ENCODE data around the gene NDUFB6. TPM values are rescaled to one million over a fixed set of nuclear protein-coding genes. Genes with fewer than 3 reads are reported as not detected.
A peak's percentile ranks its signal among the peaks of the same experiment; 100 is the strongest.
"Not testable (repeated sequence)": the region's sequence is repeated elsewhere in the genome, so short reads cannot be mapped to it uniquely, and the experiment has no call there.

NDUFB6 gene
- total RNA-seq, 1 experiment from 2014 or later: 46.9 TPM

DNA sequence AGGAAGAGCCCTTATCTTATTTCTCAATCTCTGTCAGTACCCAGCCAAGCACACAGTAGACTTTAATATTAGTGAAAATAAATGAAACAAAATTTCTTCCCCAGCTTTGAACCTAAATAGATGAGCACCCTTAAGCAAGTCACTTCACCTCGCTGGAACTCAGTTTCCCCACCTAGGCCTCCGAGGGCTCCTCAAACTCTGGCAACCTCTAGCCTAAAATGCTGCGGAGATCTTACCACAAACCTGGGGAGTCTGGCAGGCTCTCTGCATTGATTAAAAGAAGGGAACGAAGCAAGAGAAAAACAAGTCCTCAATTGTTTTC, 47.3 kb downstream of the NDUFB6 start:
- no peak for DNase-seq
- H3K9me2 ChIP-seq (ENCODE audit: insufficient read depth): no peaks in the 10 kb centered on the region
- no peaks in the 10 kb centered on the region for H3K9me3 ChIP-seq (ENCODE audit: insufficient read depth, low read depth)
- no peaks in the 10 kb centered on the region for H4K20me1 ChIP-seq (ENCODE audit: insufficient read depth)
- ChIA-PET CTCF (interaction anchor here (0.7 to 2.1 kb wide), 3 partner anchors 95 to 146 kb away, joined by 3 to 16 read pairs (median 4); partner anchors contain the start of gene ACO1), POLR2A (ENCODE audit: unreplicated experiment) (interaction anchor here (0.5 to 0.7 kb wide), 2 partner anchors 26 to 87 kb away, joined by 4 to 5 read pairs; partner anchors contain the start of gene SMIM27)
- H3K79me2 ChIP-seq (ENCODE audit: low read depth): no peaks in the 10 kb centered on the region
- TF ChIP-seq, protein P1, sequence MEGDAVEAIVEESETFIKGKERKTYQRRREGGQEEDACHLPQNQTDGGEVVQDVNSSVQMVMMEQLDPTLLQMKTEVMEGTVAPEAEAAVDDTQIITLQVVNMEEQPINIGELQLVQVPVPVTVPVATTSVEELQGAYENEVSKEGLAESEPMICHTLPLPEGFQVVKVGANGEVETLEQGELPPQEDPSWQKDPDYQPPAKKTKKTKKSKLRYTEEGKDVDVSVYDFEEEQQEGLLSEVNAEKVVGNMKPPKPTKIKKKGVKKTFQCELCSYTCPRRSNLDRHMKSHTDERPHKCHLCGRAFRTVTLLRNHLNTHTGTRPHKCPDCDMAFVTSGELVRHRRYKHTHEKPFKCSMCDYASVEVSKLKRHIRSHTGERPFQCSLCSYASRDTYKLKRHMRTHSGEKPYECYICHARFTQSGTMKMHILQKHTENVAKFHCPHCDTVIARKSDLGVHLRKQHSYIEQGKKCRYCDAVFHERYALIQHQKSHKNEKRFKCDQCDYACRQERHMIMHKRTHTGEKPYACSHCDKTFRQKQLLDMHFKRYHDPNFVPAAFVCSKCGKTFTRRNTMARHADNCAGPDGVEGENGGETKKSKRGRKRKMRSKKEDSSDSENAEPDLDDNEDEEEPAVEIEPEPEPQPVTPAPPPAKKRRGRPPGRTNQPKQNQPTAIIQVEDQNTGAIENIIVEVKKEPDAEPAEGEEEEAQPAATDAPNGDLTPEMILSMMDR (conservative IDR thresholded peaks at IDR 0.05): no peak
- no peak for TF ChIP-seq EZH2 (IDR thresholded peaks at IDR 0.05; ENCODE audit: low read depth)
- peaks cover 22% of the 10 kb centered on the region; the same call in 1 of the 2 replicates for H3F3A ChIP-seq (ENCODE audit: insufficient read depth, low read depth)
- intact Hi-C loops (cut with micrococcal nuclease; ENCODE audit: unreplicated experiment): loop anchor here (1.0 to 2.0 kb wide), 4 partner anchors 48 to 146 kb away; partner anchors contain the start of genes ACO1 and NDUFB6
- peak overlapping the region; percentile 81 for H3K4me2 ChIP-seq
- peak overlapping the region; percentile 89 for H2AFZ ChIP-seq
- no peaks in the 10 kb centered on the region for H3K36me3 ChIP-seq (ENCODE audit: low read depth)
- H3K27me3 ChIP-seq (ENCODE audit: insufficient read depth, low read depth): no peaks in the 10 kb centered on the region
- BruUV-seq (replicated peaks): no TSS peak
- H3K4me3 ChIP-seq: peak overlapping the region; percentile 69
- peak overlapping the region; percentile 68 for H3K27ac ChIP-seq
- H3K4me1 ChIP-seq (replicated peaks; ENCODE audit: insufficient read depth): peaks cover 11% of the 10 kb centered on the region

DNA sequence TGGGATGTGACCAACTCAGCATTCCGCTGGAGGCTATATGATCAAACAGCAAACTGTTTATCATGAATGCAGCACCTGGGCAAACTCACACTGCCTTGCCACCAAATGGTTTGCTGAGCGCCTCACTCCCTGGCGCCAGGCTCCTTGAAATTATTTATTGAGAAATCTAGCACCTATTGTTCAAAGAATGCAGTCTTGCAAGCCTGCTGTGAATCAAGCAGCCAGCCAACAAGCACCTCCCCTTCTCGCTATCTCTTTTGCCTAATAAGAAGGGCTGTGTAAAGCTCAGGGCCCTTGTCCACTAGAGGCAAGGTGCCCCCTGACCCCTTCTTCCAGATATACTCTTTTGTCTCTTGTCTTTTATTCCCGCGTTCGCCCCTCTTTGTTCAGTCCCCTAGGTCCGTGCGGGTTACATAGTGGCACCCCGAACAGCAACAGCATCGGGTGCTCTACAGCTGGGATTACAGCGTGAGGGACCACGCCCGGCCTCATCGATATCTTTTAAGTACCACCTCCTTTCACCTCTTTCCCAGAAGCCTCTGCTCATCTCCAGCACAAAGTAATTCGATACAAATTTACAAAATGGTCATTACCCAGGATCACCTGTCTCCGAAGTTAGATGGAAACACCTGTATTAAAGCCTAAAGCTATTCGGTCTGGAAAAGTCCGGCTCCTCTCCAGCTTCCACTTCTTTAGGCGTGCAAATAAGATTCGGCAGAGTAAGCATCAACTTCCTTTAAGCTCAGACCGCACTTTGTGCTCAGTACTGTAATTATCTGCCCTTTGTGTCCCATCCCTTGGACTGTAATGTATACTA, 47.9 kb downstream of the NDUFB6 start:
- H3K36me3 ChIP-seq (ENCODE audit: low read depth): no peaks in the 10 kb centered on the region
- peak; percentile 41 to 86 for DNase-seq
- peaks cover 11% of the 10 kb centered on the region for H3K4me1 ChIP-seq (replicated peaks; ENCODE audit: insufficient read depth)
- H3K79me2 ChIP-seq (ENCODE audit: low read depth): no peaks in the 10 kb centered on the region
- BruUV-seq (replicated peaks): TSS peak; percentile 68
- no peaks in the 10 kb centered on the region for H3K9me2 ChIP-seq (ENCODE audit: insufficient read depth)
- H3K27me3 ChIP-seq (ENCODE audit: insufficient read depth, low read depth): no peaks in the 10 kb centered on the region
- no peaks in the 10 kb centered on the region for H4K20me1 ChIP-seq (ENCODE audit: insufficient read depth)
- CTCF ChIA-PET: interaction anchor here (1.0 to 2.1 kb wide), 2 partner anchors 94 to 145 kb away, joined by 4 to 16 read pairs; no protein-coding TSS in a partner anchor
- H3K4me3 ChIP-seq: peak overlapping the region; percentile 69
- H2AFZ ChIP-seq: peak overlapping the region; percentile 89
- intact Hi-C loops (cut with micrococcal nuclease; ENCODE audit: unreplicated experiment): no loop called here
- no peaks in the 10 kb centered on the region for H3K9me3 ChIP-seq (ENCODE audit: insufficient read depth, low read depth)
- POLR2A ChIA-PET (ENCODE audit: unreplicated experiment): interaction anchor here (0.5 kb wide), 1 partner anchor 86 kb away, joined by 4 read pairs; no protein-coding TSS in a partner anchor
- TF ChIP-seq, protein P1 (conservative IDR thresholded peaks at IDR 0.05): no peak
- TF ChIP-seq EZH2 (IDR thresholded peaks at IDR 0.05; ENCODE audit: low read depth): no peak
- H3F3A ChIP-seq (ENCODE audit: insufficient read depth, low read depth): peaks cover 22% of the 10 kb centered on the region; the same call in 1 of the 2 replicates
- peak overlapping the region; percentile 81 for H3K4me2 ChIP-seq
- peak overlapping the region; percentile 68 for H3K27ac ChIP-seq

DNA sequence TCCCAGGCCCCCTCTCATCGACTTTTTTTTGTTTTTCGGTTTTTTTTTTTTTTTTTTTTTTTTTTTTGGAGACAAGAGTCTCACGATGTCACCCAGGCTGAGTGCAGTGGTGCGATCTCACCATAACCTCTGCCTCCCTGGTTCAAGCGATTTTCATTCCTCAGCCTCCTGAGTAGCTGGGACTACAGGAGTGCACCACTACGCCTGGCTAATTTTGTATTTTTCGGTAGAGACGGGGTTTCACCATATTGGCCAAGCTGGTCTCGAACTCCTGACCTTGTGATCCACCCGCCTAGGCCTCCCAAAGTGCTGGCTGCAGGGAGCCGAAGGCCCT, 48.4 kb downstream of the NDUFB6 start:
- BruUV-seq (replicated peaks); intact Hi-C loops (cut with micrococcal nuclease; ENCODE audit: unreplicated experiment); POLR2A ChIA-PET (ENCODE audit: unreplicated experiment); H3K9me2 ChIP-seq (ENCODE audit: insufficient read depth); H4K20me1 ChIP-seq (ENCODE audit: insufficient read depth); H3K79me2 ChIP-seq (ENCODE audit: low read depth); H3K27me3 ChIP-seq (ENCODE audit: insufficient read depth, low read depth); H3K36me3 ChIP-seq (ENCODE audit: low read depth); CTCF ChIA-PET; H3K27ac ChIP-seq; H3K9me3 ChIP-seq (ENCODE audit: insufficient read depth, low read depth); DNase-seq: not testable (repeated sequence)
- Histone ChIP-seq H3K4me1 (replicated peaks; ENCODE audit: insufficient read depth) (peaks cover 11% of the 10 kb centered on the region), H3F3A (ENCODE audit: insufficient read depth, low read depth) (peaks cover 22% of the 10 kb centered on the region; the same call in 1 of the 2 replicates), H2AFZ (peak overlapping the region; percentile 89; the same call in 1 of the 2 replicates), H3K4me3 (peak overlapping the region; percentile 69), H3K4me2 (peak overlapping the region; percentile 81)

Measured in PC-9 (cell line).